Keratinocyte (primary cell): ENCODE results near the gene TENT5D. TPM values are rescaled to one million over a fixed set of nuclear protein-coding genes. Genes with fewer than 3 reads are reported as not detected.
"Not testable (repeated sequence)": the region's sequence is repeated elsewhere in the genome, so short reads cannot be mapped to it uniquely, and the experiment has no call there.

Experiments used
- DNase-seq: peaks from one replicate; pipeline ENCODE4 v3.0.0-alpha.2; 2011; ENCODE audit warnings: low read depth, missing footprints, low spot score
- FAIRE-seq: peaks from 2 replicates; lab custom pipeline; 2011; peaks lifted over from hg19 to GRCh38; lab: Jason Lieb, UNC
- H2AFZ ChIP-seq: 2 replicates; pipeline ENCODE4 v1.6.0; 2012; ENCODE audit warnings: low read length, control low read depth, inconsistent platforms; ENCODE audit not compliant: control insufficient read depth
- H3K27ac ChIP-seq: 2 replicates; pipeline ENCODE4 v1.5.1; 2011; ENCODE audit warnings: low read length; ENCODE audit not compliant: control insufficient read depth, insufficient read depth
- H3K27me3 ChIP-seq: 3 replicates; pipeline ENCODE4 v1.6.0; 2011; ENCODE audit warnings: low read length; ENCODE audit not compliant: control insufficient read depth, insufficient read depth; ENCODE audit errors: extremely low read depth
- H3K36me3 ChIP-seq, 2 experiments: 2 replicates in 1 of 2; 3 replicates in 1 of 2; pipeline ENCODE4 v1.5.1; 2011; ENCODE audit warnings: low read length in 2 of 2, mild to moderate bottlenecking in 1 of 2; ENCODE audit not compliant: control insufficient read depth in 2 of 2, insufficient read depth in 2 of 2; ENCODE audit errors: extremely low read depth in 1 of 2
- H3K4me1 ChIP-seq: 3 replicates; pipeline ENCODE4 v1.5.1; 2011; ENCODE audit warnings: low read length; ENCODE audit not compliant: control insufficient read depth, insufficient read depth; ENCODE audit errors: extremely low read depth
- H3K4me2 ChIP-seq: 3 replicates; pipeline ENCODE4 v1.6.0; 2011; ENCODE audit warnings: low read depth, low read length; ENCODE audit not compliant: control insufficient read depth, insufficient read depth; ENCODE audit errors: extremely low read depth
- H3K4me3 ChIP-seq, 3 experiments: fragments of 200-600 bp in 1 of 3; sonication (generic) in 1 of 3; 2 replicates in 2 of 3; 3 replicates in 1 of 3; pipeline ENCODE4 v1.5.1; 2011 to 2016; ENCODE audit warnings: low read length in 3 of 3, mild to moderate bottlenecking in 3 of 3, control low read depth in 2 of 3, inconsistent platforms in 1 of 3, low read depth in 1 of 3, mixed read lengths in 1 of 3, mixed run types in 1 of 3, moderate library complexity in 1 of 3; ENCODE audit not compliant: control insufficient read depth in 2 of 3, insufficient read depth in 2 of 3; ENCODE audit errors: extremely low read depth in 1 of 3
- H3K79me2 ChIP-seq: 2 replicates; pipeline ENCODE4 v1.6.0; 2012; ENCODE audit warnings: low read length; ENCODE audit not compliant: control insufficient read depth, insufficient read depth
- H3K9ac ChIP-seq: 3 replicates; pipeline ENCODE4 v1.6.0; 2011; ENCODE audit warnings: low read length; ENCODE audit not compliant: control insufficient read depth, insufficient read depth; ENCODE audit errors: extremely low read depth
- H3K9me1 ChIP-seq: 3 replicates; pipeline ENCODE4 v1.6.0; 2011; ENCODE audit warnings: low read length; ENCODE audit not compliant: control insufficient read depth, insufficient read depth; ENCODE audit errors: extremely low read depth
- H3K9me3 ChIP-seq: 2 replicates; pipeline ENCODE4 v1.5.1; 2012; ENCODE audit warnings: low read depth, low read length; ENCODE audit not compliant: control insufficient read depth
- H4K20me1 ChIP-seq: 3 replicates; pipeline ENCODE4 v1.6.0; 2011; ENCODE audit warnings: low read length; ENCODE audit not compliant: control insufficient read depth, insufficient read depth; ENCODE audit errors: extremely low read depth
- EZH2 ChIP-seq: IDR thresholded peaks from one replicate; pipeline ENCODE4 v1.6.1; 2012; ENCODE audit warnings: inconsistent platforms, mild to moderate bottlenecking, low read length, moderate library complexity
- dilution Hi-C: fragments of 300-500 bp; cut with MboI; formaldehyde crosslinking; loops from one replicate; pipeline ENCODE4 v1.7.0; 2020; ENCODE audit warnings: low sequenced_read_pairs; ENCODE audit not compliant: extremely low pct_ligation_motif_present
- polyA plus RNA-seq, 5 experiments: library from polyadenylated mRNA; depleted of rRNA in 3 of 5; stranded (reverse) in 3 of 5; stranded (forward) in 1 of 5; unstranded in 1 of 5; fragments of >200 nt; gene quantifications; 1 replicate in 1 of 5; 2 replicates in 3 of 5; 3 replicates in 1 of 5; pipeline versions ENCODE4 v1.2.1 to v1.2.3, GENCODE V29; 2011 to 2012; ENCODE audit warnings: missing spikeins in 2 of 5, low read depth in 1 of 5, low replicate concordance in 1 of 5
- TF ChIP-seq, protein P1 (sequence below), 3 experiments: IDR thresholded peaks in 1 of 3; conservative IDR thresholded peaks in 1 of 3; optimal IDR thresholded peaks in 1 of 3; 2 replicates in 2 of 3; 3 replicates in 1 of 3; pipeline versions ENCODE3 to v1.5.1; 2011; ENCODE audit warnings: low read length in 3 of 3, mild to moderate bottlenecking in 3 of 3, moderate library complexity in 2 of 3, control low read depth in 1 of 3, inconsistent platforms in 1 of 3; ENCODE audit not compliant: insufficient read depth in 2 of 3; ENCODE audit errors: extremely low read depth in 1 of 3

The TENT5D gene
- polyA plus RNA-seq, 1 donor (not counting 4 experiments of a cell fraction or from before 2014, with no cell fraction given) = not detected

DNA sequence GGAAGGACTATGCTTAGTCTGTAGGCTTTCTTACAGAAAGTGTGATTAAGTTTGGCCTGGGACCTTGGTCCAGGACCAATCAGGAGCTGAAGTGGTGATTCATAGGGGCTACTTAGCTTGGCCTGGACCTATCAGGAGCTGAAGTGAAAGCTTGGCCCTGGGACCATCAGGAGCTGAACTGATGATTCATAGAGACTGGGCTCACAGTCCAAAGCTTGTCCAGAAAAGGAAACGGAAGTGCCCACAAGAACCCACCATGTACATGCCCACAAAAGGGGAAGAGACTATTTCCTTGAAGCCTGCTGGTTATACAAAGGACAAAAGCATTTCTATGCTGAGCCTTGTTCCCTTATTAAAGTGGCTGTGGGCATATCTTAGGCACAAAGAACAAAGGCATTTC, 12.6 kb downstream of the TENT5D start:
- TF ChIP-seq, protein P1, sequence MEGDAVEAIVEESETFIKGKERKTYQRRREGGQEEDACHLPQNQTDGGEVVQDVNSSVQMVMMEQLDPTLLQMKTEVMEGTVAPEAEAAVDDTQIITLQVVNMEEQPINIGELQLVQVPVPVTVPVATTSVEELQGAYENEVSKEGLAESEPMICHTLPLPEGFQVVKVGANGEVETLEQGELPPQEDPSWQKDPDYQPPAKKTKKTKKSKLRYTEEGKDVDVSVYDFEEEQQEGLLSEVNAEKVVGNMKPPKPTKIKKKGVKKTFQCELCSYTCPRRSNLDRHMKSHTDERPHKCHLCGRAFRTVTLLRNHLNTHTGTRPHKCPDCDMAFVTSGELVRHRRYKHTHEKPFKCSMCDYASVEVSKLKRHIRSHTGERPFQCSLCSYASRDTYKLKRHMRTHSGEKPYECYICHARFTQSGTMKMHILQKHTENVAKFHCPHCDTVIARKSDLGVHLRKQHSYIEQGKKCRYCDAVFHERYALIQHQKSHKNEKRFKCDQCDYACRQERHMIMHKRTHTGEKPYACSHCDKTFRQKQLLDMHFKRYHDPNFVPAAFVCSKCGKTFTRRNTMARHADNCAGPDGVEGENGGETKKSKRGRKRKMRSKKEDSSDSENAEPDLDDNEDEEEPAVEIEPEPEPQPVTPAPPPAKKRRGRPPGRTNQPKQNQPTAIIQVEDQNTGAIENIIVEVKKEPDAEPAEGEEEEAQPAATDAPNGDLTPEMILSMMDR (optimal IDR thresholded peaks at IDR 0.05 in 1 of 3, IDR thresholded peaks at IDR 0.05 in 1 of 3, conservative IDR thresholded peaks at IDR 0.05 in 1 of 3; ENCODE audit: extremely low read depth in 1 of 3, insufficient read depth in 2 of 3, low read length in 3 of 3) = no peak
- no peak for TF ChIP-seq EZH2
- Histone ChIP-seq H3K79me2 (no peaks in the 10 kb centered on the region), H3K9ac (no peak overlapping the region), H2AFZ (no peak overlapping the region), H3K9me3 (no peaks in the 10 kb centered on the region), H3K27me3 (no peaks in the 10 kb centered on the region), H3K4me2 (no peak overlapping the region), H3K4me1 (no peaks in the 10 kb centered on the region), H3K27ac (no peak overlapping the region), H3K4me3 (no peak overlapping the region), H3K36me3 (no peaks in the 10 kb centered on the region), H4K20me1 (no peaks in the 10 kb centered on the region), H3K9me1 (no peaks in the 10 kb centered on the region)
- FAIRE-seq = no peak
- no peak for DNase-seq
- dilution Hi-C loops = no loop called here

- H3K79me2 ChIP-seq, H4K20me1 ChIP-seq, H3K9me1 ChIP-seq, H3K9ac ChIP-seq, H2AFZ ChIP-seq, H3K27ac ChIP-seq, H3K27me3 ChIP-seq, DNase-seq, FAIRE-seq, dilution Hi-C loops, H3K36me3 ChIP-seq, H3K9me3 ChIP-seq, H3K4me1 ChIP-seq, H3K4me3 ChIP-seq, H3K4me2 ChIP-seq: not testable (repeated sequence)
Observed at GRCh38 chrX:80468166-80468565, 47.9 kb downstream of the TENT5D start.

DNA sequence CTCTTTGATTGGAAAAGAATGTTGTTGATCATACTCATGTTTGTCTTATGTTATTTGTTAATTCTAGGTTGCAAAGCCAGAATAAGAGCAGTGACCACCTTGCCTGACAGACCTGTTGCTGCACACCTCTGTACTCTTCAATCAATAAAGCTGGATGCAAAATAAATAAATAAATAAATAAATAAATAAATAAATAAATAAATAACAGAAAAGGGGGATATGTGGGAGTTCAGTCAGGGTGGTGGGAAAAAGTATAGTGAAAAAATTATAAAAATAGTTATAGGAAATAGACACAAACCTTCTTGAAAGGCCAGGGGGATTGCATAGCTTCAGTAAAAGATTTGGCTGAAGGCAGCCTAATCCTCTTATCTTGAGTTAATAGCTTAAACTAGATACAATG, 51.3 kb downstream of the TENT5D start:
- Histone ChIP-seq H3K9me1 (no peaks in the 10 kb centered on the region), H3K9ac (no peak overlapping the region), H4K20me1 (no peaks in the 10 kb centered on the region), H3K4me2 (no peak overlapping the region), H3K79me2 (no peaks in the 10 kb centered on the region), H3K4me3 (no peak overlapping the region), H3K27ac (no peak overlapping the region), H3K9me3 (no peaks in the 10 kb centered on the region), H3K36me3 (no peaks in the 10 kb centered on the region), H3K27me3 (no peaks in the 10 kb centered on the region), H2AFZ (no peak overlapping the region), H3K4me1 (no peaks in the 10 kb centered on the region)
- DNase-seq (no peak), FAIRE-seq (no peak)
- dilution Hi-C loops = no loop called here
- no peak for TF ChIP-seq EZH2
- TF ChIP-seq, protein P1 (optimal IDR thresholded peaks at IDR 0.05 in 1 of 3, IDR thresholded peaks at IDR 0.05 in 1 of 3, conservative IDR thresholded peaks at IDR 0.05 in 1 of 3; ENCODE audit: extremely low read depth in 1 of 3, insufficient read depth in 2 of 3, low read length in 3 of 3) = no peak
